ENCODE measurements around the gene FGF5. TPM values are rescaled to one million over a fixed set of nuclear protein-coding genes. Genes with fewer than 3 reads are reported as not detected.

Gene FGF5
- total and polyA plus RNA-seq, 10 of the 15 experiments (the other 5 are each of a cell fraction or from before 2014, with no cell fraction given) = 0.87 to 7.4 (median 1.6) TPM

GRCh38 chr4:80307183-80307735, 40.8 kb downstream of the FGF5 start:
- H3K4me3 ChIP-seq = no peak overlapping the region
- no peak overlapping the region for H3K9ac ChIP-seq (ENCODE audit: control insufficient read depth, insufficient read depth, low read length)
- H3K79me2 ChIP-seq (ENCODE audit: control insufficient read depth, insufficient read depth, low read length) = no peaks in the 10 kb centered on the region
- FAIRE-seq (no peak), DNase-seq (ENCODE audit: low read depth, low spot score) (no peak), ATAC-seq (no peak)
- no peak overlapping the region for H3K27ac ChIP-seq (ENCODE audit: control insufficient read depth, insufficient read depth)
- H3K4me2 ChIP-seq (ENCODE audit: control insufficient read depth, insufficient read depth) = no peak overlapping the region
- WGBS (ENCODE audit: insufficient coverage, insufficient replicate concordance, low lambda C conversion rate, missing lambda C conversion rate) = 0% methylated on average over 1 of the region's 1 CpG
- no peaks in the 10 kb centered on the region for H3K36me3 ChIP-seq (ENCODE audit: control insufficient read depth in 2 of 2, insufficient read depth in 2 of 2, low read length in 1 of 2)
- no peaks in the 10 kb centered on the region for H4K20me1 ChIP-seq (ENCODE audit: control insufficient read depth, insufficient read depth)
- SMC1A ChIA-PET (ENCODE audit: uncharacterized antibody, unreplicated experiment) = interaction anchor here (1.4 kb wide), 1 partner anchor 10 kb away, joined by 3 read pairs; no protein-coding TSS in a partner anchor
- intact Hi-C loops (cut with micrococcal nuclease; ENCODE audit: unreplicated experiment) (no loop called here), in situ Hi-C loops (cut with MboI) (no loop called here)
- H3K9me3 ChIP-seq (replicated peaks; ENCODE audit: control insufficient read depth, insufficient read depth, low read length) = no peaks in the 10 kb centered on the region
- no peaks in the 10 kb centered on the region; a peak in 1 of 4 replicates for H3K27me3 ChIP-seq (replicated peaks in 1 of 2; ENCODE audit: control insufficient read depth in 2 of 2, insufficient read depth in 2 of 2, low read length in 1 of 2)
- no TSS peak for BruUV-seq (replicated peaks)
- CTCF ChIA-PET = no interaction called here
- no peak for TF ChIP-seq RFX5 (IDR thresholded peaks at IDR 0.05; ENCODE audit: low read depth, low read length)
- no peak for TF ChIP-seq SIN3A (IDR thresholded peaks at IDR 0.05; ENCODE audit: low read depth, low read length)
- TF ChIP-seq NFYA (IDR thresholded peaks at IDR 0.05; ENCODE audit: borderline replicate concordance, low read depth, low read length) = no peak
- no peak for TF ChIP-seq SRF (IDR thresholded peaks at IDR 0.05; ENCODE audit: low read depth in 2 of 2, low read length in 2 of 2)
- TF ChIP-seq TBL1XR1 (IDR thresholded peaks at IDR 0.05; ENCODE audit: low read depth, low read length) = no peak
- TF ChIP-seq POLR2A (IDR thresholded peaks at IDR 0.05; ENCODE audit: low read depth, low read length) = no peak
- TF ChIP-seq YY1 (IDR thresholded peaks at IDR 0.05; ENCODE audit: low read depth, low read length) = no peak
- TF ChIP-seq PAX8 (IDR thresholded peaks at IDR 0.05) = no peak
- no peak for TF ChIP-seq MYC (IDR thresholded peaks at IDR 0.05; ENCODE audit: insufficient read depth, insufficient read length, insufficient replicate concordance, low read length, severe bottlenecking)
- no peak for TF ChIP-seq PML (IDR thresholded peaks at IDR 0.05; ENCODE audit: low read length)
- no peak for TF ChIP-seq ZSCAN29 (IDR thresholded peaks at IDR 0.05)
- RAD21 ChIA-PET (ENCODE audit: unreplicated experiment) = no interaction called here
- H3K4me1 ChIP-seq (ENCODE audit: control insufficient read depth, insufficient read depth, low read length) = no peaks in the 10 kb centered on the region
- POLR2A ChIA-PET = no interaction called here
- no peak overlapping the region for H2AFZ ChIP-seq (ENCODE audit: control insufficient read depth, low read depth, low read length)
